DOHH2 (cell line): Measurements from ENCODE around the gene LRMDA.

Experiments used
- H3F3A ChIP-seq: fragments of 200-600 bp; sonication (generic), shearing (Covaris generic); 2 replicates; pipeline ENCODE4 v1.6.0; 2016; ENCODE audit warnings: antibody characterized with exemption, mild to moderate bottlenecking; ENCODE audit not compliant: control insufficient read depth, insufficient read depth
- H3K27ac ChIP-seq: fragments of 200-600 bp; sonication (generic); 2 replicates; pipeline ENCODE4 v1.5.1; 2014; ENCODE audit warnings: low read depth, mild to moderate bottlenecking, low read length, moderate library complexity
- H3K27me3 ChIP-seq: fragments of 200-600 bp; sonication (generic); 2 replicates; pipeline ENCODE4 v1.6.1; 2014; ENCODE audit warnings: mild to moderate bottlenecking, low read length, mixed read lengths; ENCODE audit not compliant: control insufficient read depth
- H3K36me3 ChIP-seq: fragments of 200-600 bp; sonication (generic); 2 replicates; pipeline ENCODE4 v1.6.1; 2014; ENCODE audit warnings: mild to moderate bottlenecking, low read length, moderate library complexity, mixed read lengths; ENCODE audit not compliant: control insufficient read depth
- H3K4me1 ChIP-seq: fragments of 200-600 bp; sonication (generic); 2 replicates; pipeline ENCODE4 v1.6.1; 2014; ENCODE audit warnings: mild to moderate bottlenecking, low read length, mixed read lengths; ENCODE audit not compliant: control insufficient read depth
- H3K4me2 ChIP-seq: fragments of 200-600 bp; sonication (generic); 2 replicates; pipeline ENCODE4 v1.6.0; 2014; ENCODE audit warnings: mild to moderate bottlenecking, low read length, moderate library complexity
- H3K4me3 ChIP-seq: fragments of 200-600 bp; sonication (generic); 2 replicates; pipeline ENCODE4 v1.5.1; 2014; ENCODE audit warnings: mild to moderate bottlenecking, low read length, mixed read lengths
- H3K79me2 ChIP-seq: fragments of 200-600 bp; sonication (generic); 2 replicates; pipeline ENCODE4 v1.6.1; 2014; ENCODE audit warnings: mild to moderate bottlenecking, low read length, mixed read lengths; ENCODE audit not compliant: control insufficient read depth
- H3K9me2 ChIP-seq: fragments of 200-600 bp; sonication (generic); replicated peaks from 2 replicates; pipeline ENCODE4 v1.6.1; 2014; ENCODE audit warnings: mild to moderate bottlenecking, low read length, mixed read lengths; ENCODE audit not compliant: control insufficient read depth
- H3K9me3 ChIP-seq: fragments of 200-600 bp; sonication (generic); 2 replicates; pipeline ENCODE4 v1.6.1; 2014; ENCODE audit warnings: antibody characterized with exemption, low read length, mixed read lengths; ENCODE audit not compliant: control insufficient read depth, insufficient read depth
- H4K20me1 ChIP-seq: fragments of 200-600 bp; sonication (generic); 2 replicates; pipeline ENCODE4 v1.6.0; 2014; ENCODE audit warnings: low read depth, mild to moderate bottlenecking, antibody characterized with exemption, low read length, moderate library complexity; ENCODE audit not compliant: control insufficient read depth, insufficient read depth
- CTCF ChIP-seq: fragments of 200-600 bp; sonication (generic); IDR thresholded peaks from one replicate; pipeline ENCODE4 v1.5.1; 2014; ENCODE audit warnings: antibody characterized with exemption, mild to moderate bottlenecking, low read depth, low read length; ENCODE audit not compliant: poor library complexity, severe bottlenecking
- EZH2phosphoT487 ChIP-seq: fragments of 200-600 bp; sonication (generic); IDR thresholded peaks from 2 replicates; pipeline ENCODE4 v1.6.1; 2017; ENCODE audit warnings: borderline replicate concordance, mild to moderate bottlenecking, antibody characterized with exemption, low read length, moderate library complexity, mixed read lengths

LRMDA gene

GRCh38 chr10:75814014-75814413 is 382.6 kb downstream of the LRMDA start:
- H3K79me2 ChIP-seq: no peaks in the 10 kb centered on the region
- H3K27ac ChIP-seq: no peak overlapping the region
- no peaks in the 10 kb centered on the region for H3K27me3 ChIP-seq
- H3K4me3 ChIP-seq: no peak overlapping the region
- no peaks in the 10 kb centered on the region for H4K20me1 ChIP-seq
- H3K9me2 ChIP-seq: no peaks in the 10 kb centered on the region
- H3K4me2 ChIP-seq: no peak overlapping the region
- no peaks in the 10 kb centered on the region for H3F3A ChIP-seq
- no peaks in the 10 kb centered on the region for H3K4me1 ChIP-seq
- H3K9me3 ChIP-seq: no peaks in the 10 kb centered on the region
- no peaks in the 10 kb centered on the region for H3K36me3 ChIP-seq
- TF ChIP-seq EZH2phosphoT487 (no peak), CTCF (no peak)

- no peaks in the 10 kb centered on the region for H3K9me3 ChIP-seq
- no peaks in the 10 kb centered on the region for H3K27me3 ChIP-seq
- no peak for TF ChIP-seq EZH2phosphoT487
- no peak for TF ChIP-seq CTCF
- H3K4me3 ChIP-seq: no peak overlapping the region
- no peaks in the 10 kb centered on the region for H4K20me1 ChIP-seq
- no peak overlapping the region for H3K4me2 ChIP-seq
- H3K4me1 ChIP-seq: no peaks in the 10 kb centered on the region
- H3F3A ChIP-seq: no peaks in the 10 kb centered on the region
- no peaks in the 10 kb centered on the region for H3K79me2 ChIP-seq
- H3K27ac ChIP-seq: no peak overlapping the region
- no peaks in the 10 kb centered on the region for H3K36me3 ChIP-seq
- no peaks in the 10 kb centered on the region for H3K9me2 ChIP-seq
These were observed 383.6 kb downstream of the LRMDA start for GRCh38 chr10:75815066-75815465.

- H3K79me2 ChIP-seq: no peaks in the 10 kb centered on the region
- no peak for TF ChIP-seq EZH2phosphoT487
- no peak for TF ChIP-seq CTCF
- H3K4me1 ChIP-seq: no peaks in the 10 kb centered on the region
- no peaks in the 10 kb centered on the region for H3F3A ChIP-seq
- no peak overlapping the region for H3K27ac ChIP-seq
- no peaks in the 10 kb centered on the region for H3K27me3 ChIP-seq
- H3K4me3 ChIP-seq: no peak overlapping the region
- no peak overlapping the region for H3K4me2 ChIP-seq
- H4K20me1 ChIP-seq: no peaks in the 10 kb centered on the region
- H3K9me2 ChIP-seq: no peaks in the 10 kb centered on the region
- H3K9me3 ChIP-seq: no peaks in the 10 kb centered on the region
- no peaks in the 10 kb centered on the region for H3K36me3 ChIP-seq
These were observed 385.8 kb downstream of the LRMDA start for GRCh38 chr10:75817198-75817597.

DNA sequence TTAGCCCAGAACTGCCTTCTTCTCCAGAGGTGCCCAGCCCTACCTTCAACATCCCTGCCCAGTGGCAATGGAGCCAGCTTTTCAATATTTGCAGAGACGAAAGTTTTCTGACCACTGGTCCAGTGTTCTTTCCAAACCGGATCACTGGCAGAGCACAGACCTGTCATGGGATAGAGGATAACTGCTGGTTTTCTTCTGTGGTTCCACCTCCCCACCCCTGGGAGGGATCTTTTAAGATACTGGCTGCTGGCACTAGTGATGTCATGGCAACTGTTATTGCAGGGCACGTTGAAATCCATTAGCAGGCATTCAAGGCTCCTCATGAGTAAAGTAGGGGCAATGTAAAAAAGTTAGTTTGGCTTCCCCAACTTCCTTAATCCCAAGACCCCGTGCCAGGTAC is 387.1 kb downstream of the LRMDA start:
- Histone ChIP-seq H3K27ac (no peak overlapping the region), H3K79me2 (no peaks in the 10 kb centered on the region), H4K20me1 (no peaks in the 10 kb centered on the region), H3K9me3 (no peaks in the 10 kb centered on the region), H3F3A (no peaks in the 10 kb centered on the region), H3K4me1 (no peaks in the 10 kb centered on the region), H3K27me3 (no peaks in the 10 kb centered on the region), H3K4me3 (no peak overlapping the region), H3K36me3 (no peaks in the 10 kb centered on the region), H3K9me2 (no peaks in the 10 kb centered on the region), H3K4me2 (no peak overlapping the region)
- TF ChIP-seq CTCF (no peak), EZH2phosphoT487 (no peak)
